Measurements from ENCODE around the gene MZT2B.
"Not testable (repeated sequence)": the region's sequence is repeated elsewhere in the genome, so short reads cannot be mapped to it uniquely, and the experiment has no call there.

The MZT2B gene, protein sequence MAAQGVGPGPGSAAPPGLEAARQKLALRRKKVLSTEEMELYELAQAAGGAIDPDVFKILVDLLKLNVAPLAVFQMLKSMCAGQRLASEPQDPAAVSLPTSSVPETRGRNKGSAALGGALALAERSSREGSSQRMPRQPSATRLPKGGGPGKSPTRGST

GRCh38 chr2:130181880-130182682 lies at the start of gene MZT2B:
MZT2B (plus strand) TSS chr2:130182262; CDS start chr2:130182283, 21 bp downstream.
- DNase-seq: peak; percentile 84 to 90

DNA sequence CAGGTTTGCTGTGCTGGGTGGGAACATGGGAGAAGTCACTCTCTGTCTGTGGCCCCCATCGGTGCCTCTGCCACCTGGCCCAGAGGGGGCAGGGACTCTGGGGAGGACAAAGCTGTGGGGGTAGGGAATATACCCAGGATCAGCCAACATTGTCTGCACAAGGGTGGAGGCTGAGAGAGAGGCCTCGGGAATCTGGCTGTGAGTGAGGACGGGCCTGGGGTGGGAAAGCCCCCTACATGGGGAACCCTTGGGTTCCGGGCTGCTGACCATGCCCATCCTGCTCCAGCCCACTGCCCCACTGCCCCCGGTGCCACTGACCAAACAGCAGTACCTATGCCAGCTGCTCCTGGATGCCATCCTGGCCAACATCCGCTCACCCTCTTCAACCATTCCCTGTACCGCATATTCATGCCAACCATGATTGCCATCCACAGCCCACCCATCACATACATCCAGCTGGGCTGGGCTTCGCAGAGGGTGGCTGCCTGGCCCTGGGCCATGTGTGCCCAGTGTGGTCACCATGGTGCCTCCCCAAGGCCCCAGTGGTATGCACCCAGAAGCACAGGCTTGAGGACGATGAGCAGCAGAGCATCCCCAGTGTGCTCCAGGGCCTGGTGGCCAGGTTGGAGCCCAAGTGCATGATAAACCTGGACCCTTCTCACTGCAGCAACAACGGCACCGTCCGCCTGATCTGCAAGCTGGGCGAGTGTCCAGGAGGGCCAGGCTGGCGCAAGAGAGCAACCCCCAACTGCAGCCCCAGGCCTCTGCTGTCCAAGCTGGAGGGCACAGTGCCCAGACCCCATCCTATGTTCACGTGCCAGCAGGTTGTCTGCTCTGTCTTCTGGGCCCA lies 46.1 kb upstream of the MZT2B start:
- DNase-seq: no peak

DNA sequence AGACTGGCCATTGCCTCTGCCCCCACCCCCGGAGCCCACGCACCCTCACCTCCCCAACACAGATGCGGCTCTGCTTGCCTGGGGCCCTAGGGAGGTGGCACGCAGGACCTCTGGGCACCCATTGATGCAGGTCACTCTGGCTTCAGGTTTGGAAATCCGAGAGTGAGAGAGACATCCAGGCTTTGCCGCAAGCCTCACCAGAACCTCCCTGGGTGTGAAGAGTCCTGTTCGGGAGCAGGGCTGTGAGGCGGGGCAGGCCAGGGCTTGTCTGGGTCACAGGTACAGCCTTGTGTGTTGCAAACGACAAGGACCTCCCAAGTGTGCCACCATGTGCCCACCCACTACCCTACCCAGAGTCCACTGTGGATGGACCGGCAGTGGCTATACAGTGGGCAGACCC lies 45.5 kb upstream of the MZT2B start:
- DNase-seq: not testable (repeated sequence)

GRCh38 chr2:130137118-130137517 lies 44.9 kb upstream of the MZT2B start:
- not testable (repeated sequence) for DNase-seq

DNA sequence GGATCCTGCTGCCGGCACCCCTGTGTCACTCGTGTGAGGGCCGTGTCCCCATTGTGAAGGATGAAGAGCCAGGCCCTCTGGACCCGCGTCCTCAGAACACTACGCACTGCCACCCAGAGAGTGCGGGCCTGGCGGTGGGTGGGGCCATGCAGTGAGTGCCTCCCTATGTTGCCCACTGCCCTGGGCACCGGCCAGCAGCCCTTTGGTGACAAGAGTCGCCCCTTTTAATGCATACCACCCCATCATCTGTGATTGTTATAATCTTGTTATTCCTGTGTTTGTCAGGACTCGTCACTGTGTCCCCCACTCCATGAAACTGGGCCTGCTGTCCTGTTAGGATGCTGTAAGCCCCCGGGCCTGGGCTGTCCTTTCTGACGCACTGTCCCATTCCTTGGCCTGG lies 43.7 kb upstream of the MZT2B start:
- DNase-seq: not testable (repeated sequence)

DNA sequence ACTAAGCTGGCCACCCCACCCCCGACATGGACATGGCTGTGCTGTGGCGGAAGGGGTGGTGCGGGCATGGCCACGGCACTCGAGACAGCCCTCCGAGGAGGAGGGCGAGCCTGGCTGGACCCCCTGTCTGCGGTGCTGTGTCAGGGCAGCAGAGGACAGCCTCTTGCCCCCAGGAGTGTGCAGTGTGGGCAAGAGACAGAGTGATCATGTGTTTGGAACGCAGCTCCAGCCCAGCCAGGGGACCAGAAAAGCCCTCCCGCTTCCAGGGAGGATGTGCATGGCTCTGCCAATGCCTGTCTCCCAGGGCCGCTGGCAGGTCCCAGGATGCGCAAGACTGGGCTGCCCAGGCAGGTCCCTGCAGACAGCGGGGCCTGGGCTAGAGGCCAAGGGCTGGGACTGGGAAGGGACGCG lies 43.2 kb upstream of the MZT2B start:
- DNase-seq: not testable (repeated sequence)

DNA sequence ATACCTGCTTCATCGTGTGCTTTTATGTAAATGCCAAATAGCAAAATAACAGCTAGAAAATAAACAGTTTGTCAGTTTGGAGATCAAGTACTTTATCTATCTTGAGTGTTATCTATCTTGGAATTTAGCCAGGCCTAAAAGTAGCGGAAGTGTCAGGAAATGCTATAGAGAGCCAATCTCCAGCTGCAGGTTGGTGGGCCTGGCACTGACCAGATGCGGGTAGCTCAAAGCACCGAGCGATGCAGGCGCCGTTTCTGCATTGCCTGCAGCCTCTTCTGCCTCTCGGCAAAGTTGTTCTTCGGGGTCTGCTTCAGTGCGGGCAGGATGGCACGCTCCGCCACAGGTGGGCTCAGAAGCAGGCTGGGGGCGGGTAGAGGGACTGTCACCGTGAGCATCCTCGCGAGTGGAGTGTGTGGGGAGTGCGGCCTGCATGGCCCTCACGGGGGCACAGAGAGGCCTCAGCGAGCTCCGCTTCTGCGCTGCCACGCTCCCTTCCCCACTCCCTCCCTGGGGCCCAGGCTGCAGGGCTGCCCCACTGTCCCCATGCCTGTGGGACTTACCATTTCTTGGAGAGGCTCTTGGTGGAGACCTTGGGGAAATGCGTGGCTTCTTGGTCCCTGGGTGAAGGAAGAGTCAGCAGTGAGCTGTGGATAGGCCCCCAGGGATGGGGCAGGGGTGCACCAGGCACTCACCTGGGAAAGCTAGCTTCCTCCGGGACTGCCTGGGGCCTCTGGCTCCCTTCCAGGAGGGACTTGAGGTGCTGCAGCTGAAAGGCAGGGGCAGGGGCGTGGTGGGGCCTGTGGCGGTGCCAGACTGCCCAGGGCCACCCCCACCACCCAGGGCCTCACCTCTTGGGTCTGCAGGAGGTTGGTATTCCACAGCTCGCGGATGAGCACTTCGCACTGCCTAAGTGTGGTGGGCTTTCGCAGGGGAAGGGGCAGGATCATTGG lies 42.5 kb upstream of the MZT2B start:
- DNase-seq: not testable (repeated sequence)

GRCh38 chr2:130140516-130140915 lies 41.5 kb upstream of the MZT2B start:
- not testable (repeated sequence) for DNase-seq

- not testable (repeated sequence) for DNase-seq
Observed at GRCh38 chr2:130141002-130141401, 41.1 kb upstream of the MZT2B start.

- not testable (repeated sequence) for DNase-seq
Observed at GRCh38 chr2:130141645-130142370, 40.3 kb upstream of the MZT2B start.

GRCh38 chr2:130142396-130143265 lies 39.4 kb upstream of the MZT2B start:
- not testable (repeated sequence) for DNase-seq

- not testable (repeated sequence) for DNase-seq
Observed at GRCh38 chr2:130143266-130144039, 38.6 kb upstream of the MZT2B start.

- peak; percentile 44 to 47 for DNase-seq
Observed at GRCh38 chr2:130145006-130145414, 37.1 kb upstream of the MZT2B start, which contains the start of gene CCDC74B. CCDC74B (minus strand) TSS chr2:130145112; CDS start chr2:130144996, 116 bp downstream.

GRCh38 chr2:130148515-130148914 lies 33.5 kb upstream of the MZT2B start:
- not testable (repeated sequence) for DNase-seq

- DNase-seq: no peak
Observed at GRCh38 chr2:130150181-130151144, 31.6 kb upstream of the MZT2B start.

GRCh38 chr2:130151145-130151512 lies 30.9 kb upstream of the MZT2B start:
- DNase-seq: not testable (repeated sequence)

DNA sequence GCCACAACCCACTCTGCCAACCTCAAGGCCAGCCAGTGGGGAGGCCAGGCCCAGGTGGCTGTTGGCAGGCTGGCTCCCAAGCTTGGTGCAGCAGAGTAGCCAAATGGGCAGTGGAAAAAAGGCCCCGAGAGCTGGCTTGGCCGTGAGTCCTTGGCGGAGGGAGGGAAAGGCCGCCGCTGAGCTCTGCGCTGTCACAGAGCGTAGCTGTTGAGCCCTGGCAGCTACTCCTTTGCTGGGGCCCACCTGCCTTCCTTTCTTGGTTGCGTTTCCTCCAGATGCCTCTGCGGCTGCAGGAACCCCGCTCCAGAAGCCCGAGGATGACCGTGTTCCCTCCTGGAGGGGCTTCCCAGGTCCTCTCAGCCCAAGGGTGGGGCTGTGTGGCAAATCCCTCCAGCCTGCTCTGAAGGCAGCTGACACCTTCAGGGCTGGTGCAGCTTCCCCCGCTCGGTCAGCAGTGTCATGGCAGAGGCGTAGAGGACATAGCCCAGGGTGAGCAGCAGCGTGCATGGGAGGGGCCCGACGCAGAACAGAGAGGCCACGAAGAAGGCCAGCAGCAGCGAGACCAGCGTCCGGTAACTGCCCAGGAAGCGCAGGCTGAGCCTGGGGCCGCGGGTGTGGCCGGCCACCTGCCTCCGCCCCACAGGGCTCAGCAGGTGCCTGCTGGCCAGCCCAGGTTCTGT lies 29.8 kb upstream of the MZT2B start:
- DNase-seq: not testable (repeated sequence)

Measured in NCI-H1930 (cell line).